OCI-LY1 (cell line): ENCODE results near the gene KBTBD13.

Experiments
- CTCF ChIP-seq: fragments of 200-600 bp; sonication (generic), shearing (Covaris generic); IDR thresholded peaks from 2 replicates; pipeline ENCODE4 v1.5.1; 2017; ENCODE audit warnings: mild to moderate bottlenecking, antibody characterized with exemption, low read length, moderate library complexity, mixed read lengths
- EZH2 ChIP-seq: fragments of 200-600 bp; sonication (generic), shearing (Covaris generic); IDR thresholded peaks from 2 replicates; pipeline ENCODE4 v1.8.0; 2017; ENCODE audit warnings: borderline replicate concordance, mixed run types, mild to moderate bottlenecking, antibody characterized with exemption, low read length, moderate library complexity, mixed read lengths

- TF ChIP-seq CTCF (no peak), EZH2 (no peak)
Measured at GRCh38 chr15:65050270-65050669, 26.3 kb upstream of the KBTBD13 start.
